HepG2 (cell line): Measurements from ENCODE around the gene PLB1. TPM values are rescaled to one million over a fixed set of nuclear protein-coding genes. Genes with fewer than 3 reads are reported as not detected.

Experiments used
- ATAC-seq: fragments of 200-7000 bp; cut with Tn5 transposase; 3 replicates; pipeline ENCODE4 v1.9.1; 2020; ENCODE audit warnings: mild to moderate bottlenecking, moderate library complexity
- BruUV-seq: library from RNA; stranded (reverse); fragments of 400-500 nt; replicated peaks from 2 replicates; lab custom pipeline; 2021; lab: Mats Ljungman, UMichigan
- CTCF ChIA-PET: fragments of 300-600 bp; formaldehyde crosslinking; extraction: SDS; loops from one replicate; lab custom pipeline; 2021; ENCODE audit warnings: low total read pairs, inconsistent platforms, low intra/inter-chr PET ratio; lab: Yijun Ruan, JAX
- POLR2A ChIA-PET: fragments of 350-600 bp; sonication (Branson Sonifier 250); formaldehyde crosslinking; loops from one replicate; lab custom pipeline; 2020; ENCODE audit warnings: antibody characterized with exemption, inconsistent platforms; lab: Yijun Ruan, JAX
- DNase-seq: peaks from one replicate; pipeline ENCODE4 v3.0.0-alpha.2; 2015; ENCODE audit warnings: low spot score
- FAIRE-seq: peaks from 3 replicates; lab custom pipeline; 2011; peaks lifted over from hg19 to GRCh38; lab: Jason Lieb, UNC
- H2AFZ ChIP-seq: one replicate; pipeline ENCODE4 v1.6.1; 2011; ENCODE audit warnings: low read length, inconsistent platforms
- H3K27ac ChIP-seq: fragments of 300-600 bp; 3 replicates; pipeline ENCODE4 v1.8.0; 2011; ENCODE audit warnings: mixed run types, mild to moderate bottlenecking, mixed read lengths, low read length, inconsistent platforms; ENCODE audit not compliant: insufficient read depth; ENCODE audit errors: extremely low read length
- H3K27me3 ChIP-seq, 2 experiments: fragments of 200-600 bp in 1 of 2; 2 replicates in 1 of 2; 3 replicates in 1 of 2; pipeline versions ENCODE4 v1.6.0 to v1.8.0; 2011; ENCODE audit warnings: low read length in 2 of 2, mild to moderate bottlenecking in 2 of 2, moderate library complexity in 2 of 2, inconsistent platforms in 1 of 2; ENCODE audit not compliant: insufficient read depth in 2 of 2, control insufficient read depth in 1 of 2
- H3K36me3 ChIP-seq, 2 experiments: fragments of 200-600 bp in 1 of 2; replicated peaks in 1 of 2; 2 replicates in 1 of 2; 3 replicates in 1 of 2; pipeline versions ENCODE4 v1.5.1 to v1.8.0; 2011; ENCODE audit warnings: low read length in 2 of 2, inconsistent platforms in 1 of 2; ENCODE audit not compliant: insufficient read depth in 2 of 2, control insufficient read depth in 1 of 2
- H3K4me1 ChIP-seq: 2 replicates; pipeline ENCODE4 v1.5.1; 2012; ENCODE audit warnings: low read length, inconsistent platforms; ENCODE audit not compliant: insufficient read depth
- H3K4me2 ChIP-seq: 2 replicates; pipeline ENCODE4 v1.6.0; 2011; ENCODE audit warnings: low read depth, low read length, inconsistent platforms
- H3K4me3 ChIP-seq, 3 experiments: fragments of 200-600 bp in 1 of 3; sonication (generic), shearing (Covaris generic) in 1 of 3; replicated peaks in 1 of 3; 2 replicates each; pipeline ENCODE4 v1.5.1; 2011 to 2016; ENCODE audit warnings: low read length in 3 of 3, inconsistent platforms in 2 of 3, low read depth in 2 of 3, mild to moderate bottlenecking in 2 of 3, control low read depth in 1 of 3, mixed read lengths in 1 of 3; ENCODE audit not compliant: insufficient read depth in 1 of 3
- H3K79me2 ChIP-seq: one replicate; pipeline ENCODE4 v1.6.1; 2011; ENCODE audit warnings: low read length, inconsistent platforms; ENCODE audit not compliant: insufficient read depth
- H3K9ac ChIP-seq: 2 replicates; pipeline ENCODE4 v1.6.0; 2011; ENCODE audit warnings: mild to moderate bottlenecking, low read depth, low read length, inconsistent platforms; ENCODE audit not compliant: insufficient read depth
- H3K9me3 ChIP-seq: 2 replicates; pipeline ENCODE4 v1.5.1; 2012; ENCODE audit warnings: mild to moderate bottlenecking, low read length
- H4K20me1 ChIP-seq: 2 replicates; pipeline ENCODE4 v1.6.0; 2011; ENCODE audit warnings: inconsistent platforms, mild to moderate bottlenecking, low read length, moderate library complexity; ENCODE audit not compliant: insufficient read depth
- BCL6 ChIP-seq: IDR thresholded peaks from 2 replicates; pipeline ENCODE4 v1.6.1; 2016; ENCODE audit warnings: missing genetic modification reagents, missing compliant biosample characterization
- HDAC2 ChIP-seq: sonication (generic); formaldehyde crosslinking; IDR thresholded peaks from 2 replicates; pipeline ENCODE4 v1.4.0; 2020; ENCODE audit warnings: missing genetic modification reagents
- HNRNPUL1 ChIP-seq: fragments of 200-400 bp; formaldehyde crosslinking; IDR thresholded peaks from 2 replicates; pipeline ENCODE4 v1.6.1; 2017; ENCODE audit warnings: low read depth, mild to moderate bottlenecking, low read length, moderate library complexity
- KLF12 ChIP-seq: sonication (generic); formaldehyde crosslinking; IDR thresholded peaks from 2 replicates; pipeline ENCODE4 v1.4.0; 2020; ENCODE audit warnings: missing genetic modification reagents, borderline replicate concordance
- NCOR1 ChIP-seq: fragments of 200-600 bp; sonication (generic); IDR thresholded peaks from 2 replicates; pipeline ENCODE4 v1.7.0; 2017; ENCODE audit warnings: antibody characterized with exemption, low read length, borderline replicate concordance
- PRDM4 ChIP-seq: sonication (generic); formaldehyde crosslinking; IDR thresholded peaks from 2 replicates; pipeline ENCODE4 v1.9.0; 2021; ENCODE audit warnings: missing genetic modification reagents, borderline replicate concordance
- PRMT3 ChIP-seq: sonication (generic); formaldehyde crosslinking; IDR thresholded peaks from 2 replicates; pipeline ENCODE4 v1.8.1; 2022; ENCODE audit warnings: low read depth, mild to moderate bottlenecking, moderate library complexity, missing genetic modification reagents, borderline replicate concordance
- RELA ChIP-seq: sonication (generic); formaldehyde crosslinking; IDR thresholded peaks from 2 replicates; pipeline ENCODE4 v1.4.0; 2020; ENCODE audit warnings: missing genetic modification reagents
- U2AF1 ChIP-seq: fragments of 200-400 bp; formaldehyde crosslinking; optimal IDR thresholded peaks from 2 replicates; pipeline ENCODE3; 2017; ENCODE audit warnings: mild to moderate bottlenecking, low read depth, low read length
- ZFP36 ChIP-seq: fragments of 150-350 bp; IDR thresholded peaks from 2 replicates; pipeline ENCODE4 v1.6.1; 2018; ENCODE audit warnings: borderline replicate concordance, low read length, low read depth; ENCODE audit not compliant: partially characterized antibody
- ZFP62 ChIP-seq: sonication (generic); formaldehyde crosslinking; IDR thresholded peaks from 2 replicates; pipeline ENCODE4 v1.4.0; 2020; ENCODE audit warnings: missing genetic modification reagents
- ZNF24 ChIP-seq: fragments of 450-650 bp; IDR thresholded peaks from 2 replicates; pipeline ENCODE4 v1.6.1; 2017; ENCODE audit warnings: antibody characterized with exemption, mild to moderate bottlenecking
- ZNF30 ChIP-seq: sonication (generic); formaldehyde crosslinking; IDR thresholded peaks from 2 replicates; pipeline ENCODE4 v1.5.0; 2020; ENCODE audit warnings: mild to moderate bottlenecking, missing genetic modification reagents
- ZNF639 ChIP-seq: conservative IDR thresholded peaks from 2 replicates; pipeline ENCODE4 v1.6.1; 2018; ENCODE audit warnings: missing genetic modification reagents
- ZNF703 ChIP-seq: sonication (generic); formaldehyde crosslinking; IDR thresholded peaks from 2 replicates; pipeline ENCODE4 v1.5.1; 2020; ENCODE audit warnings: missing genetic modification reagents, mild to moderate bottlenecking, moderate library complexity, borderline replicate concordance
- ZNF841 ChIP-seq: sonication (generic); formaldehyde crosslinking; IDR thresholded peaks from 2 replicates; pipeline ENCODE4 v1.8.1; 2023; ENCODE audit warnings: missing genetic modification reagents, borderline replicate concordance
- ZNF891 ChIP-seq: sonication (generic); formaldehyde crosslinking; IDR thresholded peaks from 2 replicates; pipeline ENCODE4 v1.5.0; 2020; ENCODE audit warnings: mild to moderate bottlenecking, missing genetic modification reagents
- WGBS: methylation state at CpG from one replicate; pipeline ENCODE4 v1.1.6; 2017; ENCODE audit warnings: low lambda C conversion rate; 5-methylcytosine and 5-hydroxymethylcytosine counted together
- in situ Hi-C: cut with HindIII; loops from 2 replicates; pipeline ENCODE4 v1.10.0; 2017; ENCODE audit warnings: low pct_unique_long_range_greater_than_20kb; ENCODE audit not compliant: extremely low pct_ligation_motif_present
- intact Hi-C: fragments of 100-400 bp; cut with micrococcal nuclease; formaldehyde crosslinking; loops from one replicate; pipeline ENCODE4 v1.10.0; 2022; ENCODE audit not compliant: unreplicated experiment
- polyA plus RNA-seq, 8 experiments: library from polyadenylated mRNA; depleted of rRNA in 3 of 8; stranded (reverse) in 7 of 8; unstranded in 1 of 8; fragments of >200 nt; fragmentation: Illumina TruSeq in 4 of 8; extraction: Trizol in 4 of 8; gene quantifications; 2 replicates each; pipeline versions ENCODE4 v1.2.1 to v1.2.3, GENCODE V29; 2011 to 2016; ENCODE audit warnings: low read depth in 4 of 8, missing spikeins in 1 of 8, mixed read lengths in 1 of 8; ENCODE audit not compliant: insufficient read depth in 1 of 8
- total RNA-seq, 5 experiments: library from RNA; depleted of rRNA; stranded (reverse); fragments of >200 nt; fragmentation: Illumina TruSeq; extraction: Trizol; gene quantifications; 2 replicates each; pipeline ENCODE4 v1.2.3, GENCODE V29; 2016; ENCODE audit warnings: low read depth in 1 of 5
- TF ChIP-seq, protein P1 (sequence below): sonication (generic); formaldehyde crosslinking; IDR thresholded peaks from 2 replicates; pipeline ENCODE4 v1.4.0; 2020; ENCODE audit warnings: missing genetic modification reagents, borderline replicate concordance
- TF ChIP-seq, protein P2 (sequence below): IDR thresholded peaks from 2 replicates; pipeline ENCODE4 v1.6.1; 2016; ENCODE audit warnings: mild to moderate bottlenecking, missing biosample characterization, missing genetic modification reagents

The PLB1 gene
- total and polyA plus RNA-seq, 2 of the 13 experiments (the other 11 are each of a cell fraction or from before 2014, with no cell fraction given): 0.20 to 1.8 TPM

GRCh38 chr2:28521663-28522062 is 25.8 kb downstream of the PLB1 start:
- H3K27me3 ChIP-seq: peaks cover 6 to 45% of the 10 kb centered on the region in 2 experiments; a peak in 4 of 5 replicates
- H3K9me3 ChIP-seq: no peaks in the 10 kb centered on the region
- in situ Hi-C loops: no loop called here
- no peak overlapping the region for H3K4me3 ChIP-seq
- H4K20me1 ChIP-seq: no peaks in the 10 kb centered on the region
- DNase-seq (no peak), FAIRE-seq (no peak), ATAC-seq (no peak)
- H3K4me1 ChIP-seq: no peaks in the 10 kb centered on the region
- no peaks in the 10 kb centered on the region for H3K79me2 ChIP-seq
- no peak overlapping the region for H2AFZ ChIP-seq
- H3K9ac ChIP-seq: no peak overlapping the region
- no peak overlapping the region for H3K4me2 ChIP-seq
- WGBS: 20% methylated on average over 3 of the region's 3 CpGs
- no peaks in the 10 kb centered on the region for H3K36me3 ChIP-seq
- no TSS peak for BruUV-seq
- ChIA-PET POLR2A (no interaction called here), CTCF (no interaction called here)
- intact Hi-C loops: no loop called here
- H3K27ac ChIP-seq: no peak overlapping the region
- TF ChIP-seq PRMT3 (CRISPR knock-in tag) (no peak), ZFP36 (no peak), RELA (no peak), ZNF703 (no peak), KLF12 (no peak), ZNF24 (no peak), ZNF30 (no peak), U2AF1 (no peak), ZNF841 (CRISPR knock-in tag) (no peak), PRDM4 (CRISPR knock-in tag) (no peak), ZFP62 (CRISPR knock-in tag) (no peak), HDAC2 (CRISPR knock-in tag) (no peak), ZNF639 (CRISPR knock-in tag) (no peak), ZNF891 (no peak), HNRNPUL1 (no peak), NCOR1 (no peak), BCL6 (CRISPR knock-in tag) (no peak)
- TF ChIP-seq, protein P1, sequence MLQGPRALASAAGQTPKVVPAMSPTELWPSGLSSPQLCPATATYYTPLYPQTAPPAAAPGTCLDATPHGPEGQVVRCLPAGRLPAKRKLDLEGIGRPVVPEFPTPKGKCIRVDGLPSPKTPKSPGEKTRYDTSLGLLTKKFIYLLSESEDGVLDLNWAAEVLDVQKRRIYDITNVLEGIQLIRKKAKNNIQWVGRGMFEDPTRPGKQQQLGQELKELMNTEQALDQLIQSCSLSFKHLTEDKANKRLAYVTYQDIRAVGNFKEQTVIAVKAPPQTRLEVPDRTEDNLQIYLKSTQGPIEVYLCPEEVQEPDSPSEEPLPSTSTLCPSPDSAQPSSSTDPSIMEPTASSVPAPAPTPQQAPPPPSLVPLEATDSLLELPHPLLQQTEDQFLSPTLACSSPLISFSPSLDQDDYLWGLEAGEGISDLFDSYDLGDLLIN: no peak
- TF ChIP-seq, protein P2, sequence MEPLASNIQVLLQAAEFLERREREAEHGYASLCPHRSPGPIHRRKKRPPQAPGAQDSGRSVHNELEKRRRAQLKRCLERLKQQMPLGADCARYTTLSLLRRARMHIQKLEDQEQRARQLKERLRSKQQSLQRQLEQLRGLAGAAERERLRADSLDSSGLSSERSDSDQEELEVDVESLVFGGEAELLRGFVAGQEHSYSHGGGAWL (CRISPR knock-in tag): no peak
